HepG2 (cell line): Measurements from ENCODE around the gene TUBA4B. TPM values are rescaled to one million over a fixed set of nuclear protein-coding genes. Genes with fewer than 3 reads are reported as not detected.

ENCODE experiments used
- ARID4A ChIP-seq: sonication (generic); formaldehyde crosslinking; IDR thresholded peaks from 2 replicates; pipeline ENCODE4 v1.5.0; 2020; ENCODE audit warnings: mild to moderate bottlenecking, missing genetic modification reagents, borderline replicate concordance
- ARNT2 ChIP-seq: sonication (generic); formaldehyde crosslinking; IDR thresholded peaks from 2 replicates; pipeline ENCODE4 v1.8.0; 2022; ENCODE audit warnings: mild to moderate bottlenecking, low read depth, missing genetic modification reagents, moderate library complexity
- BORCS8-MEF2B ChIP-seq: sonication (generic); formaldehyde crosslinking; IDR thresholded peaks from 2 replicates; pipeline ENCODE4 v1.8.0; 2022; ENCODE audit warnings: mild to moderate bottlenecking, missing genetic modification reagents
- CEBPG ChIP-seq: IDR thresholded peaks from 2 replicates; pipeline ENCODE4 v1.6.1; 2016
- CENPX ChIP-seq: sonication (generic); formaldehyde crosslinking; IDR thresholded peaks from 2 replicates; pipeline ENCODE4 v1.9.0; 2021; ENCODE audit warnings: mild to moderate bottlenecking, missing genetic modification reagents, moderate library complexity
- MBNL3 ChIP-seq: fragments of 250-450 bp; sonication (Bioruptor Pico); conservative IDR thresholded peaks from 2 replicates; pipeline ENCODE4 v1.8.0; 2022; ENCODE audit warnings: mild to moderate bottlenecking, inconsistent platforms
- NCOR1 ChIP-seq: fragments of 200-600 bp; sonication (generic); IDR thresholded peaks from 2 replicates; pipeline ENCODE4 v1.7.0; 2017; ENCODE audit warnings: antibody characterized with exemption, low read length, borderline replicate concordance
- PCBP2 ChIP-seq: fragments of 200-400 bp; formaldehyde crosslinking; optimal IDR thresholded peaks from 2 replicates; pipeline ENCODE3; 2018; ENCODE audit warnings: low read length, low read depth; ENCODE audit not compliant: poor library complexity, severe bottlenecking
- POLR2A ChIP-seq, 2 experiments: IDR thresholded peaks; 2 replicates each; pipeline ENCODE4 v1.6.1; 2011; ENCODE audit warnings: low read depth in 2 of 2, low read length in 2 of 2, mild to moderate bottlenecking in 1 of 2, moderate library complexity in 1 of 2; ENCODE audit not compliant: insufficient read depth in 1 of 2
- STAG1 ChIP-seq: sonication (generic); formaldehyde crosslinking; IDR thresholded peaks from 2 replicates; pipeline ENCODE4 v1.4.0; 2020; ENCODE audit warnings: missing genetic modification reagents
- TFDP1 ChIP-seq: IDR thresholded peaks from 2 replicates; pipeline ENCODE4 v1.6.1; 2016; ENCODE audit warnings: missing compliant biosample characterization, missing genetic modification reagents, borderline replicate concordance
- THRA ChIP-seq: sonication (generic); formaldehyde crosslinking; IDR thresholded peaks from 2 replicates; pipeline ENCODE4 v1.4.0; 2020; ENCODE audit warnings: missing genetic modification reagents, borderline replicate concordance
- ZBTB20 ChIP-seq: sonication (generic); formaldehyde crosslinking; IDR thresholded peaks from 2 replicates; pipeline ENCODE4 v1.8.1; 2023; ENCODE audit warnings: missing genetic modification reagents, low read depth, mild to moderate bottlenecking, borderline replicate concordance
- ZNF574 ChIP-seq: sonication (generic); formaldehyde crosslinking; IDR thresholded peaks from 2 replicates; pipeline ENCODE4 v1.4.0; 2020; ENCODE audit warnings: missing genetic modification reagents
- ZNF674 ChIP-seq: sonication (generic); formaldehyde crosslinking; IDR thresholded peaks from 2 replicates; pipeline ENCODE4 v1.5.0; 2020; ENCODE audit warnings: low read depth, mild to moderate bottlenecking, missing genetic modification reagents
- ZNF703 ChIP-seq: sonication (generic); formaldehyde crosslinking; IDR thresholded peaks from 2 replicates; pipeline ENCODE4 v1.5.1; 2020; ENCODE audit warnings: missing genetic modification reagents, mild to moderate bottlenecking, moderate library complexity, borderline replicate concordance
- ZZZ3 ChIP-seq: sonication (generic); formaldehyde crosslinking; IDR thresholded peaks from 2 replicates; pipeline ENCODE4 v1.4.0; 2020; ENCODE audit warnings: missing genetic modification reagents, mild to moderate bottlenecking, borderline replicate concordance
- polyA plus RNA-seq, 8 experiments: library from polyadenylated mRNA; depleted of rRNA in 3 of 8; stranded (reverse) in 7 of 8; unstranded in 1 of 8; fragments of >200 nt; fragmentation: Illumina TruSeq in 4 of 8; extraction: Trizol in 4 of 8; gene quantifications; 2 replicates each; pipeline versions ENCODE4 v1.2.1 to v1.2.3, GENCODE V29; 2011 to 2016; ENCODE audit warnings: low read depth in 4 of 8, missing spikeins in 1 of 8, mixed read lengths in 1 of 8; ENCODE audit not compliant: insufficient read depth in 1 of 8
- total RNA-seq, 5 experiments: library from RNA; depleted of rRNA; stranded (reverse); fragments of >200 nt; fragmentation: Illumina TruSeq; extraction: Trizol; gene quantifications; 2 replicates each; pipeline ENCODE4 v1.2.3, GENCODE V29; 2016; ENCODE audit warnings: low read depth in 1 of 5

TUBA4B gene
- total and polyA plus RNA-seq, 2 of the 13 experiments (the other 11 are each of a cell fraction or from before 2014, with no cell fraction given) = 0.18 to 0.22 TPM

GRCh38 chr2:219206328-219207133, 46.5 kb upstream of the TUBA4B start, which contains the start of gene ZFAND2B (continued):
- TF ChIP-seq ARNT2 (CRISPR knock-in tag) = peak; percentile 97
- TF ChIP-seq NCOR1 = peak; percentile 94
- TF ChIP-seq TFDP1 = peak; percentile 69; the same call in 1 of the 2 replicates
- TF ChIP-seq BORCS8-MEF2B (CRISPR knock-in tag) = peak; percentile 92; the same call in 1 of the 2 replicates
- TF ChIP-seq CENPX (CRISPR knock-in tag) = no peak
- peak in 1 of 2 experiments; percentile 97; a peak in 2 of 4 replicates for TF ChIP-seq POLR2A (IDR thresholded peaks at IDR 0.05; ENCODE audit: insufficient read depth in 1 of 2, low read depth in 2 of 2, low read length in 2 of 2)
- TF ChIP-seq ZZZ3 = no peak
- no peak for TF ChIP-seq ZNF674 (CRISPR knock-in tag)
- TF ChIP-seq PCBP2 = peak; percentile 38
- TF ChIP-seq CEBPG = no peak; the same call in 1 of the 2 replicates
- TF ChIP-seq THRA (CRISPR knock-in tag) = 0 out of 2 replicates have a peak, but pooled peaks have one; percentile 9
- TF ChIP-seq ARID4A (CRISPR knock-in tag) = peak; percentile 90
- no peak for TF ChIP-seq ZNF703 (CRISPR knock-in tag)
- peak; percentile 75; the same call in 1 of the 2 replicates for TF ChIP-seq ZNF574 (CRISPR knock-in tag)
- TF ChIP-seq ZBTB20 (CRISPR knock-in tag) = peak; percentile 64
- TF ChIP-seq STAG1 (CRISPR knock-in tag) = no peak
- no peak for TF ChIP-seq MBNL3
